Eye (tissue), 1 donor: ENCODE measurements around the gene FAM117A.

Experiments used
- DNase-seq: peaks from one replicate; pipeline ENCODE4 v3.0.0-alpha.2; 2015

Gene FAM117A

GRCh38 chr17:49707246-49707607 lies 56.7 kb downstream of the FAM117A start:
- DNase-seq, result no peak

DNA sequence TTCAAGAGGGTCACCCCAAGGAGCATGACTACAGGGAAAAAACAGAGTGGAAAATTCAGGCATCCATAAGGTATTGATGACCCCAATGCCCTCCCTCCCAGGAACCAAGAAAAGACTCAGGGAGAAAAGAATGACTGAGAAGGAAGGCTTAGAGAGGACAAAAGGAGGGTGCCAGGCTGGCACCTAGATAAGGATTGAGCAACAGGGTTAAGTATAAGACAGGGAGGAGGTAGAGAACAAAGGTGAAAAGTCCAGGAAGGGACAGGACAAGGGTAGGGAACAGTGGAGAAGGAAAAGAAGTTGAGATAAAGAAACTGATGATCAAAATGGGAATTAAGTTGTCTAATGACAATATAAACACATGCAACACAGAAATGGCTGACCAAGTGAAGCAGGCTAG lies 58.7 kb downstream of the FAM117A start:
- no peak for DNase-seq

- DNase-seq, result no peak
Observed at GRCh38 chr17:49703557-49704277, 60.2 kb downstream of the FAM117A start.

- no peak for DNase-seq
Observed at GRCh38 chr17:49700960-49701359, 63.0 kb downstream of the FAM117A start.

DNA sequence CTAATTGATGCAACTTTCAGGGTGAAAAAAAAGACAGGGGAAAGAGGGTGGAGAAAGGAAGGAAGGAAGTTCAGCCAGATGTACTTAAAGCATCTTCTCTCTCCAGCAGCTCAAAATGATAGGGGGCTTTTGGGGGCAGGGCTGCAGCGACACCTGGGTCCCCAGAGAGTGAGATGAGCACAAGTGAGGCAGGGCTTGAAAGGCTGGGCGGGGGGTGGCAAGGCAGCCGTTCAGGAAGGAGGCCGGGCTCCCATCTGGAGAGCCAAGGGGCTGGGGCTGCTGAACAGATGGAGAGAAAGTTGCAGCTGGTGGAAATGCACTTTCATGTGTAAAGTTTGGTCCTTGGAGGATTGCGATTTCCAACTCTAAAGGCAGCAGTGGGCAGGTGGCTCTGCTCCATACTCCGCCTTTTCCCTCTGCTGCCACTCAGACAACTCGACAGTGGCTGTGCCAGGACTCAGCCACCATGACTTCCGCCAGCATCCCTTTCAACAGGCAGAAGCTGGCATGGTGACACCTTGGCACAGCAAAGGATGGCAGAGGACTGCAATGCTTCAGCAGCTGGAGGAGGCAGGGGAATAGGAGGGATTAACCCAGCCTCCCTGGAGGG lies 63.9 kb downstream of the FAM117A start:
- DNase-seq, result no peak

DNA sequence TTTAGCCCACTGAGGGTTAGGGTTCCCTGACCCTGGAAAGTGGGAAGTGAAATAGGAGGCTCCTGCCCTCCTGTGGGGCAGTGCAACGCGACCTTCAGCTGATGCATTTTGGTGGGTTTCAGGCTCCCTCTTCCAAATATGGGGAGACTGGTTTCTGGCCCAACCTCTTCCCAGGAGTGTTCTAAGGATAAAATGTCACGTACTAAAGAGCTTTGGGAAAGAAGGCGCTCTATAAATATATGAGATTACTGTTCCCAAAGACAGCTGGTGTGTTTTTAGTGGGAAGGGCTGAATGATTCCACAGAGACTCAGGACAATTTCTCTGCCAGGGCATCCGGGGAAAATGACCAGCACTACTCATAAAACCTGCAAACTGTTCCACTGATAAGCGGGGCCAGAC lies 65.9 kb downstream of the FAM117A start:
- no peak for DNase-seq

DNA sequence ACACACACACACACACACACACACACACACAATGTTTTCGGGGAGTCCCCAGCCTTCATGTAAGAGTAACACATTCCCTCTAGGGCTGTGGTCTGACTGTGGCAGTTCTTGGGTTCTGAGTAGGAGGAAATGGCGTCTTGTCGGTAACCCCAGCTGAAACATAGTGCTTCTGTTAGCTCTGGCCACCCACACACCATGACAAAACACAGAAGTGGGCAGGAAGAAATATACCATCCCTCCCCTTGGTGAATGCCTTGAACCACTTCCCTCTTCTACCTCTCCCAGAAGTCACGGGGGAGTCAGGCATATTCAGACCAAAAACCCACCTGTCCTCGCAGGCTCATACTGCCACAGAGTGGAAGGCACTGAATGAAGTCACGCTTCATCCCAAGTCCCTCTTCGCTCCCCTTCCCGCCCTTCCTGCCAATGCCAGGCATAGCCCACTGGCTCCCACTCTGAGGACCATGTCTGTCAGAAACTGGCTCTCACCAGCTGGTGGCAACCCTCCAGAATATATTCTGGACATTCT lies 67.6 kb downstream of the FAM117A start:
- DNase-seq, result no peak

DNA sequence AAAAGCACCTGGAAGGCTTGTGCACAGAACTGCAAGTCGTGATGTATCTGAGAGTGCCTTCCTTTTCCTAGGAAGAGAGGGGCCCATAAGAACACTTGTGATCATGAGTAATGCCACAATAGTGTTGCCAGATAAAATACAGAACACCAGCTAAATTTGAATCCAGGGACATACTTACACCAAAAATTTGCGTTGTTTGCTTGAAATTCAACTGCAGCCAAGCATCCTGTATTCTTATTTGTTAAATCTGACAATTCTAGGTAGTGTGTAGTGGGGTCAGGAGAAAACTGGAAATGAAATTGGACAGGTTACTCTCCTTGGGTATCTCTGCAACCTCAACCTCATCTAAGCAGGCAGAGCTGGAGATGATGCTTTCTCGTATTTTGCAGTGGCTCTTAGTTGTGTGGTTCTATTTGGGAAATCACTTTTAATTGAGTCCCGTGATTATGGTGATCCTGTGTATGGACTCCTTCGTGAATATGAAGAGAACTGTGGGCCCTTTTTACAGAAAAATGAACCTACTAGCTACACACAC lies 68.2 kb downstream of the FAM117A start:
- no peak for DNase-seq

- DNase-seq, result peak; percentile 77
Observed at GRCh38 chr17:49694847-49695697, 68.9 kb downstream of the FAM117A start.

GRCh38 chr17:49692751-49693150 lies 71.2 kb downstream of the FAM117A start:
- DNase-seq, result no peak

- no peak for DNase-seq
Observed at GRCh38 chr17:49691677-49692191, 72.2 kb downstream of the FAM117A start.

- DNase-seq, result no peak
Observed at GRCh38 chr17:49691086-49691676, 72.8 kb downstream of the FAM117A start.

- DNase-seq, result no peak
Observed at GRCh38 chr17:49690256-49690655, 73.7 kb downstream of the FAM117A start.

DNA sequence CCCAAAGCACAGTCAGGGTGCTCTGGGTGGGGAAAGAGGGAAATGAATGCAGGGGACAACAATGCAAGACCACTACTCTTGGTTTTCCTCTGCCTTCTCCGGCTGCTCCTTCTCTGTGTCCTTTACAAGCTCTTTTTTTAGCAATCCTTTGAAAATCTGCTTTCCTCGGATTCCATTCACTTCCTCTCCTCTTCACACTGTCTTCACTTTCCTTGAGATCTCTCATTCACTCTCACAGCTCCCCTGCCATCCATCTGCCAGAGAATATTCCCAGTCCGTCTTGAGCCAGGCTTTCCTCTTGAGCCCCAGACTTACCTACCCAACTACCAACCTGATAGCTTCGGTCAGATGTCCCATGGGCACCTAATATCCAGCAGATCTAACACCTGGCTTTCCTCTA lies 75.1 kb downstream of the FAM117A start:
- DNase-seq, result no peak

GRCh38 chr17:49687878-49688491 lies 75.9 kb downstream of the FAM117A start:
- no peak for DNase-seq

DNA sequence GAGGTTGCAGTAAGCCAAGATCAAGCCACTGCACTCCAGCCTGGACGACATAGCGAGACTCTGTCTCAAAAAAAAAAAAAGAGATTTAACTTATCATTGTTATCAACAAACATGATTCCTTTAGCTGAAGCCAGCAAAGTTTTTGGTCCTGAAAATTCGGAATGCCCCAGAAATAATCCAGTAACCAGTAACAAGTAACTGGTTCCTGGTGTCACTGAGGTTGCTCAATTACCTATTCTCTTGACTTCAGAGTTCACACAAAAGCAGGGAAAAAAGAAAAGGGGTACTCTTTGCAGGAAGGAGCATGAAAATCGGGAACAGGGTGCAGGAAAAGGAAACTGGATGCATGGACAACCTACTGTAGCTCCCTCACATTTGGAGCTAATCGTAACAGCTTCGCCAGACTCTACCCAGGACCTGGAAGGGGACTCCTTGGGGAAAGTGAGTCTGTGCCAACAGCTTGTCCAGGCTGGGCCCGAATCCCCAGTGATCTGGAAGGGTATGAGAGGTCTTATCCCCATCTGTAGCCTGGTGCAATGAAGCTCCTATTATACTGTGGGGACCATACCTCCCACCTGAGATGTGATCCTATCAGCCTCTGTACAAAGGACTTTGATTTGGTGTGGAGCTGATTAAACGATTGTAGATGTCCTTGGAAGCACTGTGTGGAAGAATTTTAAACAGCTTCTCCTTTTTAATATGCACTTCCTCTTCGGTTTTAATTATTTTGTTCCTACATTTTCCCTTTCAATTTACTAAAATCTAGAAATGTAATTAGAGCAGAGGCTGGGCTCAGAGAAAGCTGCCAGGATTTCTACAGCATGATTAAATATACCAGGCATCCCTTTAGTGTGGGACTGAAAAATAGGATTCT lies 82.6 kb downstream of the FAM117A start:
- no peak for DNase-seq

GRCh38 chr17:49680314-49680713 lies 83.6 kb downstream of the FAM117A start:
- DNase-seq, result no peak

DNA sequence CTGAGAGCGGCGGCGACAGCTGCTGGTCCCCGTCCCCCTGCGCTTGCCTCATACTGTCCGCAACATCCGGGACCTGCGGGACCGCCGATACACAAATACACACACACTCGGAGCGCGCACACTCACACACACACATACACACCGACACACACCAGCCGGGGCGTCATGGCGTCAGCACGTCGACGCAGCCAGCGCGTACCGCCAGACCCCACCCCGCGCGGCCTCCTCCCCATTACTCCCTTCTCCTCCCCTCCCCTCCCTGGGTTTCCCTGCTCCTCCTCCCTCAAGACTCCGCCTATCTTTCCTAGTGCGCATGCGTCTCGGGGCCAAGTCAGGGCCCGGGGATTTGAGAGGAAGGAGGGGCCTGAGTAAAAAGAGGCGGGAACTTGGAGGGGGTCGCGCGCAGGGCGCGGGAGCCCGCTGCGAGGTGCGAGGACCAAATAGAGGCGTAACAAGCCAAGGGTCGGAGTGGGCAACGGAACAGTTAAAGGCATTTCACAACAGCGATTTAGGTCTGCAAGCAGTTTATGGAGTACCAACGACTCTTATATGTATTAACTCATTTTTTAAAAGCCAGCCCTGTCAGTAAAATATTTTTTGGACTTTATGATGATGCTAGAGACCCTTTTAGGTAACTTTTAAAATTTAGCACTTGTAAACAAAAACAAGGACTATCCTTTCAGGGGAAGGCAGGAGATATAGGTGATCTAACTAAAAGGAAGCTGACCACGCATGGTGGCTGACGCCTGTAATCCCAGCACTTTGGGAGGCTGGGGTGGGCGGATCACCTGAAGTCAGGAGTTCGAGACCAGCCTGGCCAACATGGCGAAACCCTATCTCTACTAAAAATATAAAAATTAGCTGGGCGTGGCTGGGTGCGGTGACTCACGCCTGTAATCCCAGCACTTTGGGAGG lies 85.7 kb downstream of the FAM117A start, which contains the start of gene SPOP:
Gene SPOP (minus strand): TSS at position 165 of the 915 bp plus-strand sequence. CDS start 55,287 bp downstream, outside the sequence.
- DNase-seq, result peak; percentile 100

GRCh38 chr17:49677134-49677932 lies 86.6 kb downstream of the FAM117A start:
- DNase-seq, result peak; percentile 99
